Upper lobe of left lung (tissue), 4 donors: ENCODE results near the gene GTF2IRD1.

Experiments
- CTCF ChIP-seq, 6 experiments: fragments of 450-650 bp in 4 of 6; fragments of 200-600 bp in 2 of 6; sonication (generic) in 2 of 6; IDR thresholded peaks; one replicate each; pipeline ENCODE4 v1.5.1; 2016 to 2019; ENCODE audit warnings: antibody characterized with exemption in 6 of 6
- POLR2A ChIP-seq, 4 donors: fragments of 450-650 bp; IDR thresholded peaks; one replicate each; pipeline ENCODE4 v1.5.1; 2016 to 2017; ENCODE audit warnings: antibody characterized with exemption in 4 of 4, mild to moderate bottlenecking in 2 of 4

- TF ChIP-seq CTCF (IDR thresholded peaks at IDR 0.05) (no peak), POLR2A (IDR thresholded peaks at IDR 0.05) (no peak)
Observed at GRCh38 chr7:74633451-74633921, 179.8 kb downstream of the GTF2IRD1 start.
